ENCODE measurements around the gene SLC5A6.

SLC5A6 gene

GRCh38 chr2:27175330-27175729, 36.7 kb downstream of the SLC5A6 start:
- no peak for DNase-seq (ENCODE audit: low read depth in 2 of 2)

- DNase-seq (ENCODE audit: low read depth in 2 of 2), result no peak
Measured at GRCh38 chr2:27174638-27175037, 37.4 kb downstream of the SLC5A6 start.

GRCh38 chr2:27171351-27171848, 40.7 kb downstream of the SLC5A6 start:
- no peak for DNase-seq (ENCODE audit: low read depth in 2 of 2)

GRCh38 chr2:27170581-27171337, 41.3 kb downstream of the SLC5A6 start:
- no peak for DNase-seq (ENCODE audit: low read depth in 2 of 2)

GRCh38 chr2:27164960-27165763, 46.9 kb downstream of the SLC5A6 start:
- no peak for DNase-seq (ENCODE audit: low read depth in 2 of 2)

GRCh38 chr2:27162151-27163121, 49.6 kb downstream of the SLC5A6 start:
- DNase-seq (ENCODE audit: low read depth in 2 of 2), result no peak

GRCh38 chr2:27160191-27160590, 51.9 kb downstream of the SLC5A6 start:
- no peak for DNase-seq (ENCODE audit: low read depth in 2 of 2)

- DNase-seq (ENCODE audit: low read depth in 2 of 2), result no peak
Measured at GRCh38 chr2:27159271-27159670, 52.8 kb downstream of the SLC5A6 start.

- no peak for DNase-seq (ENCODE audit: low read depth in 2 of 2)
Measured at GRCh38 chr2:27158468-27158867, 53.6 kb downstream of the SLC5A6 start.

- DNase-seq (ENCODE audit: low read depth in 2 of 2), result no peak
Measured at GRCh38 chr2:27155069-27155520, 57.0 kb downstream of the SLC5A6 start.

GRCh38 chr2:27154488-27154887, 57.6 kb downstream of the SLC5A6 start:
- no peak for DNase-seq (ENCODE audit: low read depth in 2 of 2)

- no peak for DNase-seq (ENCODE audit: low read depth in 2 of 2)
Measured at GRCh38 chr2:27152796-27153464, 59.1 kb downstream of the SLC5A6 start.

- no peak for DNase-seq (ENCODE audit: low read depth in 2 of 2)
Measured at GRCh38 chr2:27152102-27152795, 59.8 kb downstream of the SLC5A6 start.

GRCh38 chr2:27150639-27151230, 61.3 kb downstream of the SLC5A6 start:
- DNase-seq (ENCODE audit: low read depth in 2 of 2), result no peak
